Activated T-helper 1 cell treated with anti-CD3 and anti-CD28 coated beads, Interleukin-2, amount 50 U/mL, for 16 hours (primary cell): Measurements from ENCODE around the gene IER2.

Experiments used
- DNase-seq, 2 donors: peaks; one replicate each; pipeline ENCODE4 v3.0.0-alpha.2; 2020; ENCODE audit warnings: low read depth in 1 of 2, low spot score in 1 of 2

IER2 gene

GRCh38 chr19:13118424-13119193 lies 31.6 kb upstream of the IER2 start:
- DNase-seq: no peak

DNA sequence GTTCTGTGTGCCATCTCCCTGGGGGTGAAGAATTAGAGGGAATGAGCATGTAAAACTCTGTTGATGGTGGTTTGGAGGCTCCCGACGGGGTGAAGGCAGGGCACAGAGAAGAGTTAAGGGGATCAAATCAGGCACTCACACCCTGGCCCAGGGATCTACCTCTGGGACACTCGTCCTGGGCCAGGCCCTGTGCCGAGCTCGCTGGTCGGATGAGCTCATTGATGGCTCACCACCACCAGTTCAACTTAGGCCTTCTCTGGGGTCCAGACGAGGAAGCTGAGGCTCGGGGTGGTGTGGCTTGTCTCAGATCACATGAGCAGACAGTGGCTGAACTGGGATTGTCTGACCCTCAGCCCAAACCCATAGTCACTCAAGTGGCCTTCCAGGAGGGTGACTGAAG lies 30.6 kb upstream of the IER2 start:
- no peak for DNase-seq

DNA sequence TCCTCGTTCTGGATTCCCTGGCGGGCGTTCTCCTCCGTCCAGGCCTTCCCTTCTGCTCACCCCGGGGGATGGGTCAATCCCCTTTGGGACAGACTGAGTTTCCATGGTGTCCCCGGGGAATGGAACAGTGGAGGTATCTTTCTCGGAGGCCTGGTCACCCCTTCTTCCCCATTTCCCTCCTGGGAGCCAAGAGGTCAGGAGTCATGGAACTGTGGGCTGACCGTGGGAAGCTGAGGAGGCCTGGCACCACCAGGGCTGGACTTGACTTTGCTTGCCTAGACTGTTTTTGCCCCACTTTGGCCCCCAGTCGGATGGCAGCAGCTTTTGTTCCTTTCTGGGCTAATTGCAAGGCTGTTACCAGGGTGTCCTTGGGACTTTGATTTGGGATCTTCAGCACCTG lies 30.2 kb upstream of the IER2 start:
- no peak for DNase-seq

GRCh38 chr19:13120817-13121216 lies 29.4 kb upstream of the IER2 start:
- no peak for DNase-seq

- DNase-seq: no peak
Observed at GRCh38 chr19:13121551-13122274, 28.5 kb upstream of the IER2 start.

DNA sequence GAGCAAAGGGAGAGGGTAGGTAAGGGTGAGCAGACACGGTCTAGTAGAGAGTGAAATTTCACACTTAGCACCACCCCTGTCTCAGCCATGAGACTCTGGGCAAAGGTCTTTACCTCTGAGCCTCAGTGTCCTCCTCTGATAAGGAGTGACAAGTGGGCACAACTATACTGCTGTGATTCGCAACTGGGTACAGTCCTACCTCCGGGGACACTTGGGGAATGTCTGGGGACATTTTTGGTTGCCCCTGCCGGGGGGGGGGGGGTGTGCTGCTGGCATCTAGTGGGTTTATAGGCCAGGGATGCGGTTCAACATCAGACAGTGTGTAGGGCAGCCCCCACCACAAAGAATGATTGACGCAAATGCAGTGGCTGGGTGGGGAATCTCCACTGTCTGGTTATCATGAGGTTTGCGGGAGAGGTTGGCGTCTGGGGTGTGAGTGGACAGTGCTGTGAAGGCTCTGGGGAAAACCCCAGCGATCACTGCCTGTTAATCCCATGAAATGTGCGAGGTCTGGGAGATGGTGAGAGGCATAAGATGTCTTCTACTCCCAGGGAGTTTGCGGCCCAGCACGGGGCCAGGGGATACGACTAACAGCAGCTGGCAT lies 27.8 kb upstream of the IER2 start:
- no peak for DNase-seq

- no peak for DNase-seq
Observed at GRCh38 chr19:13122980-13123957, 26.9 kb upstream of the IER2 start.

DNA sequence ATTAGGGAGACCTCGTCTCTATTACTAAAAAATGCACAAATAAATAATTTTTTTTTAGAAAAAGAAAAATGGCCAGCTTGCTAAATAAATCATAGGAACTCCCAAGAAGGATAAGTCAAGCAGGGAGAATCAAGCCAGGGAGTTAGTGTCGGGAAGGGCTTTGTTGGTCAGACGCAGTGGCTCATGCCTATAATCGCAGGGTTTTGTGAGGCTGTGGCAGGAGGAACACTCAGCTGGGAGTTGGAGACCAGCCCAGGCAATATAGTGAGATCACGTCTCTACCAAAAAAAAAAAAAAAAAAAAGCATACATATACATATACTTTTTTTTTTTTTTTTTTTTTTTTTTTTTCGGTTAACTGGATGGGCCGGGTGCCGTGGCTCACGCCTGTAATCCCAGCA lies 23.2 kb upstream of the IER2 start:
- no peak for DNase-seq

DNA sequence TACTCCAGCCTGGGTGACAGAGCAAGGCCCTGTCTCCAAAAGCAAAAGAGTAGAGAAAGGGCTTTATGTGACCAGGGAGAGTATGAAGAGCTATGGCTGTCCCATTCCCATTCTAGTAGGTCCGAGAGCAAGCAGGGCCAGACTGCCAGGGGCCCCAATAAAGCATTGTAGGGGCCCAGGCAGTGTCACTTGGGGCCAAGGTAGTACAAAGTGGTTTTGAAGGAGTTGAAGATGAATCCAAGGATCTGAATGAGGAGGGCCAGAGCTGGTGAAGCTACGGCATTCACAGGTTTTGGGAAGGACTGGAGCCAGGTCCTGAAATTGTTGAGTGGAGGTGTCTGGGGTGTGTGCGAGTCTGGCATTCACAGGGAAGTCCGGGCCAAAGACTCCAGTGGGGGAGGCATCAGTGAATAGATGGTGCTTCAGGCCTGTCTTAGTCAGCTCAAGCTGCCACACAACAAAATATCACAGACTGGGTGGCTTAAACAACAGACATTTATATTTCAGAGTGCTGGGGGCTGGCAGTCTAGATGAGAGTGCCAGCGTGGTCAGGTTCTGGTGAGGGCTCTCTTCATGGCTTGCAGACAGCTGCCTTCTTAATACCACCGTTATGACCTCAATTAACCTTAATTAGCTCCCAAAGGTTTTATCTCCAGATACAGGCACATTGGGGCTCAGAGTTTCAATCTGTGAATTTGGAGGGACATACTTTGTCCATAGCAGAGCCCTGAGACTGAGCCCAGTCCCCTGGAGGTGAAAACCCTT lies 22.2 kb upstream of the IER2 start:
- no peak for DNase-seq

- no peak for DNase-seq
Observed at GRCh38 chr19:13128583-13128982, 21.6 kb upstream of the IER2 start.

DNA sequence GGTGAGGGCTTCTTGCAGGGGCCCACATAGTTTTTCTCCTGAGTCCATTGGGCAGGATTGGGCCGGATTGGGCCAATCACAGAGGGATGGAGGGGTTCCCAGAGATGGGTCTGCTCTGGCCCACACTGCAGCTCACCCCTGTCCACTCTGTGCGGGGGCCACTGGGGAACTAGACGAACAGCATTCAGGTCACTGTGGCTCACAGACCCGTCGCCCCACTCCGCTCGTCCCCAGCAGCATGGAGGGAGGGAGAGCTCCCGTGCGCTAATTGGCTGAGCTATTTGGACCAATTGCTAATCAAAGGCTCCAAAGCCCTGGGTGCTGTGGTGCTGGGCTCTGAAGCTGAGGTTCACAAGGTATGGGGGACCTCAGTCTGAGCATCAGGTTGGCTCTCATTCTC lies 20.8 kb upstream of the IER2 start:
- no peak for DNase-seq

- no peak for DNase-seq
Observed at GRCh38 chr19:13130886-13131490, 19.2 kb upstream of the IER2 start.

DNA sequence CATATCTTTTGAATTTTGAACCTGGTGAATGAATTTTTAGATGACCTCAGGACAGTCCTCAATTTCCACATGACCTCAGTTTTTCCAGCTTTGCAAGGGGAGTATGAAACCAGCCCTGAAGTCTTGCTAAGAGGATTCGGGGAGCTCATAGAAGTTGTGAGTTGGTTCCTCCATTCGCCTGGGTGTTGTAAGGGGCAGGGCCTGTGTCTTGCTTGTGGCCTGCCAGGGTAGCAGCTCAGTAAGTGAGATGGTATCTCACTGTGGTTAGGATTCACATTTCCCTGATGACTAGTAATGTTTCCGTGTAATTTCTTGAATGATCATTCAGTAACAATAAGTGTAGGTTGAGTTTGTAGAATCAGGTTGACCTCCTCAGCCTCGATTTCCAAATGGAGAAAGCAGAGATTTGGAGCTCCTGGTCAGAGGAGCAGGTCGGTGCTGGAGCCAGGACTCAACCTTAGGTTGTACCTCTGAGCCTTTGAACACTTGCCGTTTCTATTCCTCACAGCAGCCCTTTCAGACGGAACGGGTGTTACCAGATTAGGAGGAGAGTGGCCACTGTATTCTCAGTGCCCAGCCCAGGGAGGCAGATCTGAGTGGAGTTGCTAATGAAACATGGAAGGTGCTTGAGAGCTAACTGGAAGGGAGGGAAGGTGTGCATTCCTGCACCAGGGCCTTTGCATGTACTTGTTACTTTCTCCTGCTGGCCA lies 17.6 kb upstream of the IER2 start:
- DNase-seq: peak in 1 of 2 donors; percentile 27

- DNase-seq: no peak
Observed at GRCh38 chr19:13133241-13133870, 16.9 kb upstream of the IER2 start.

DNA sequence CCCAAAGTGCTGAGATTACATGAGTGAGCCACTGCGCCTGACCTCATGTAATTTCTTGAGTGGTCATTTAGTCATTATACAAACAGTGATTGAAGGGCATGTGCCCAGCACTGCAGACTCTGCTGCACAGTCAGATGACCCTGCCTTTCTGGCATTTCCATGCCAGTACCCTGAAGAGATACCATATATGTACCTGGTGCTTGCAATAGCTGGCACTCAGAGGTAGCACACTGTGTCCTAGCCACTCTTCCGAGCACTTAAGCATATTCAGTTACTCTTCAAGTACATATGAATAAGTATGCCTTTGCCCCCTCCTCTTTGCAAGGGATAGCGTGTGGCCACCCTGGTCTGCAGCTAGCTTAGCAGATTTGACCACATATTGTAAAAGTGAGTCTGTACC lies 15.6 kb upstream of the IER2 start:
- DNase-seq: no peak

GRCh38 chr19:13135068-13136062 lies 14.8 kb upstream of the IER2 start:
- DNase-seq: no peak

GRCh38 chr19:13137290-13137794 lies 12.9 kb upstream of the IER2 start:
- no peak for DNase-seq
